ENCODE measurements around the gene ESAM. TPM values are rescaled to one million over a fixed set of nuclear protein-coding genes. Genes with fewer than 3 reads are reported as not detected.

The ESAM gene
- total RNA-seq, 2 experiments from 2014 or later = 1.1 TPM

- H3K36me3 Mint-ChIP-seq = peaks cover 3% of the 10 kb centered on the region
- no peak for DNase-seq
- H3K27me3 Mint-ChIP-seq = peaks cover 10% of the 10 kb centered on the region
- peak within 1 kb of the TSS; percentile 78 for H3K27ac Mint-ChIP-seq
- no peaks in the 10 kb centered on the region for H3K9me3 Mint-ChIP-seq
- peaks cover 6% of the 10 kb centered on the region for H3K4me1 Mint-ChIP-seq
- H3K4me3 Mint-ChIP-seq = peak within 1 kb of the TSS; percentile 68
Observed at GRCh38 chr11:124751741-124752470, 10.2 kb downstream of the ESAM start, which contains the start of gene VSIG2. VSIG2 (minus strand) TSS chr11:124752255; CDS start chr11:124752137, 118 bp downstream.

- Mint-ChIP-seq H3K27ac (no peak overlapping the region), H3K9me3 (no peaks in the 10 kb centered on the region), H3K4me1 (peaks cover 8% of the 10 kb centered on the region), H3K4me3 (no peak overlapping the region), H3K36me3 (peaks cover 3% of the 10 kb centered on the region), H3K27me3 (peaks cover 4% of the 10 kb centered on the region)
- no peak for DNase-seq
Observed at GRCh38 chr11:124751391-124751740, 10.7 kb downstream of the ESAM start.

GRCh38 chr11:124749912-124750311, 12.2 kb downstream of the ESAM start:
- Mint-ChIP-seq H3K4me3 (no peak overlapping the region), H3K4me1 (peaks cover 9% of the 10 kb centered on the region), H3K27ac (no peak overlapping the region), H3K36me3 (peaks cover 3% of the 10 kb centered on the region), H3K9me3 (no peaks in the 10 kb centered on the region), H3K27me3 (no peaks in the 10 kb centered on the region)
- no peak for DNase-seq

- no peak overlapping the region for H3K4me3 Mint-ChIP-seq
- no peaks in the 10 kb centered on the region for H3K9me3 Mint-ChIP-seq
- H3K27ac Mint-ChIP-seq = no peak overlapping the region
- DNase-seq = no peak
- no peaks in the 10 kb centered on the region for H3K36me3 Mint-ChIP-seq
- H3K4me1 Mint-ChIP-seq = peaks cover 9% of the 10 kb centered on the region
- H3K27me3 Mint-ChIP-seq = no peaks in the 10 kb centered on the region
Observed at GRCh38 chr11:124748481-124749343, 13.4 kb downstream of the ESAM start.

GRCh38 chr11:124748100-124748418, 14.0 kb downstream of the ESAM start:
- Mint-ChIP-seq H3K36me3 (no peaks in the 10 kb centered on the region), H3K4me1 (peaks cover 9% of the 10 kb centered on the region), H3K4me3 (no peak overlapping the region), H3K27ac (no peak overlapping the region), H3K9me3 (no peaks in the 10 kb centered on the region), H3K27me3 (no peaks in the 10 kb centered on the region)
- no peak for DNase-seq

GRCh38 chr11:124747406-124748099, 14.5 kb downstream of the ESAM start:
- Mint-ChIP-seq H3K4me1 (peaks cover 8% of the 10 kb centered on the region), H3K4me3 (peak overlapping the region; percentile 51), H3K27ac (no peak overlapping the region), H3K27me3 (no peaks in the 10 kb centered on the region), H3K36me3 (no peaks in the 10 kb centered on the region), H3K9me3 (no peaks in the 10 kb centered on the region)
- DNase-seq = no peak

GRCh38 chr11:124746621-124747243, 15.4 kb downstream of the ESAM start:
- Mint-ChIP-seq H3K4me3 (peak overlapping the region; percentile 90), H3K4me1 (peaks cover 7% of the 10 kb centered on the region), H3K36me3 (no peaks in the 10 kb centered on the region), H3K27me3 (peaks cover 4% of the 10 kb centered on the region), H3K27ac (peak overlapping the region; percentile 82), H3K9me3 (no peaks in the 10 kb centered on the region)
- DNase-seq = peak; percentile 73

- Mint-ChIP-seq H3K27ac (peak overlapping the region; percentile 82), H3K9me3 (no peaks in the 10 kb centered on the region), H3K4me3 (peak overlapping the region; percentile 90), H3K27me3 (peaks cover 11% of the 10 kb centered on the region), H3K36me3 (no peaks in the 10 kb centered on the region), H3K4me1 (peaks cover 7% of the 10 kb centered on the region)
- peak; percentile 38 for DNase-seq
Observed at GRCh38 chr11:124745835-124746620, 16.1 kb downstream of the ESAM start.

GRCh38 chr11:124745270-124745834, 16.7 kb downstream of the ESAM start:
- no peaks in the 10 kb centered on the region for H3K36me3 Mint-ChIP-seq
- H3K4me3 Mint-ChIP-seq = peak overlapping the region; percentile 90
- H3K4me1 Mint-ChIP-seq = peaks cover 11% of the 10 kb centered on the region
- peaks cover 18% of the 10 kb centered on the region for H3K27me3 Mint-ChIP-seq
- H3K9me3 Mint-ChIP-seq = no peaks in the 10 kb centered on the region
- DNase-seq = no peak
- no peak overlapping the region for H3K27ac Mint-ChIP-seq

- DNase-seq = no peak
- peaks cover 15% of the 10 kb centered on the region for H3K4me1 Mint-ChIP-seq
- no peak overlapping the region for H3K27ac Mint-ChIP-seq
- no peaks in the 10 kb centered on the region for H3K36me3 Mint-ChIP-seq
- no peaks in the 10 kb centered on the region for H3K9me3 Mint-ChIP-seq
- H3K27me3 Mint-ChIP-seq = peaks cover 21% of the 10 kb centered on the region
- H3K4me3 Mint-ChIP-seq = no peak overlapping the region
Observed at GRCh38 chr11:124743050-124743449, 19.0 kb downstream of the ESAM start.

GRCh38 chr11:124742555-124742954, 19.5 kb downstream of the ESAM start:
- no peak overlapping the region for H3K27ac Mint-ChIP-seq
- H3K9me3 Mint-ChIP-seq = no peaks in the 10 kb centered on the region
- DNase-seq = no peak
- no peaks in the 10 kb centered on the region for H3K36me3 Mint-ChIP-seq
- peaks cover 15% of the 10 kb centered on the region for H3K4me1 Mint-ChIP-seq
- peaks cover 21% of the 10 kb centered on the region for H3K27me3 Mint-ChIP-seq
- H3K4me3 Mint-ChIP-seq = no peak overlapping the region

GRCh38 chr11:124740277-124740882, 21.7 kb downstream of the ESAM start:
- Mint-ChIP-seq H3K27me3 (peaks cover 21% of the 10 kb centered on the region), H3K27ac (no peak overlapping the region), H3K4me3 (peak overlapping the region; percentile 82), H3K9me3 (no peaks in the 10 kb centered on the region), H3K4me1 (peaks cover 12% of the 10 kb centered on the region), H3K36me3 (no peaks in the 10 kb centered on the region)
- DNase-seq = peak; percentile 63

- Mint-ChIP-seq H3K36me3 (no peaks in the 10 kb centered on the region), H3K27ac (no peak within 1 kb of the TSS), H3K9me3 (no peaks in the 10 kb centered on the region), H3K4me1 (peaks cover 12% of the 10 kb centered on the region), H3K4me3 (peak within 1 kb of the TSS; percentile 82), H3K27me3 (peaks cover 21% of the 10 kb centered on the region)
- peak; percentile 88 for DNase-seq
Observed at GRCh38 chr11:124739479-124740276, 22.4 kb downstream of the ESAM start, which contains the start of gene NRGN. NRGN (plus strand) TSS chr11:124739942; CDS start chr11:124740085, 143 bp downstream.

Measured in activated naive CD8-positive, alpha-beta T cell treated with anti-CD3 and anti-CD28 coated beads for 36 hours (primary cell).